ENCODE data around the gene CELSR1.
A peak's percentile ranks its signal among the peaks of the same experiment; 100 is the strongest.

Gene CELSR1

DNA sequence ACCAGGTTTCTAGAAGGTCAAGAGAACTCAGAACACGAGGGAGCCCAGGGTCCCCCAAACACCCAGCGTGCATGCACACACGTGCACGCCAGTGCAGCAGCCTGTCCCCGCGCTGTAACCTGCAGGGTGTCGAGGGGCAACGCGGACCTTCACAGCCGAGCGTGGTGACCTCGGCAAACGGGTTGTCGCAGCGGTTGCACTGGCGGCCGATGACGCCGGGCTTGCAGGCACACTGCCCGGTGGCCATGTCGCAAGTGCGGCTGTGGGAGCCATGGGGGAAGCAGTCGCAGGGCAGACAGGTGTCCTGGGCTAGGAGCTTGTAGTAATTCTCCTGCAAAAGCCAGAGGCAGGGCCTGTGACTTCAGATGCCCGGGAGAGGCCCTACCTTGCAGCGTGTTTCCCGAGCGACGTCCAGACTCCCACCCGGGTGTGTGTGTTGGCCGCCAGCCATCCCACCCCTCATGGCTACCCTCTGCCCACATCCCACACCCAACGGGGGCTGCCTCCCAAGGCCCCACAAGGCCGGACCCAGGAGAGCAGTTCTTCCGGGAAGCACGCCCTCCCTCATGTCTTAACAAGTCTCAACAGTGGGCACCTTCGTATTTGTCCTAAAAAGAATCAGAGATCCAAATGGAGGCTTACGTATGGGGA is 145.8 kb downstream of the CELSR1 start:
- DNase-seq: no peak

- DNase-seq: peak; percentile 43
These were observed 146.6 kb downstream of the CELSR1 start for GRCh38 chr22:46390652-46391301.

GRCh38 chr22:46390105-46390651 is 147.2 kb downstream of the CELSR1 start:
- no peak for DNase-seq

- no peak for DNase-seq
These were observed 148.3 kb downstream of the CELSR1 start for GRCh38 chr22:46389081-46389480.

- DNase-seq: no peak
These were observed 148.8 kb downstream of the CELSR1 start for GRCh38 chr22:46388647-46389046.

DNA sequence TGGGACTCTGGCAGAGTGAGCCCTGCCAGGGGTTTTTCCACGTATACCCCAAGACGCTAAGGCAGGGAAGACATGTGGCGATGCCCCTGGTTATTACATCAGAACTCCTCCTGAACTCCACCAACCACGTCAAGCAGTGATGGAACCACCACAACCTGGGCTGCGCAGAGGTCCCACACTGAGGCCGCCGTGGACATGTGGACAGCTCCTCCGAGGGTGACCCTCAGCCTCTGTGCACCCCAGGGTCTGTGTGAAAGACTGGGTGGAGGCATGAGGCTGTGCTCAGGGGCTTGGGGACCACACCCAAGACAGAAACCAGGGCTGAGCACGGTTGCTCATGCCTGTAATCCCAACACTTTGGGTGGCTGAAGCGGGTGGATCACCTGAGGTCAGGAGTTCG is 149.7 kb downstream of the CELSR1 start:
- DNase-seq: no peak

GRCh38 chr22:46386312-46386711 is 151.1 kb downstream of the CELSR1 start:
- DNase-seq: no peak

DNA sequence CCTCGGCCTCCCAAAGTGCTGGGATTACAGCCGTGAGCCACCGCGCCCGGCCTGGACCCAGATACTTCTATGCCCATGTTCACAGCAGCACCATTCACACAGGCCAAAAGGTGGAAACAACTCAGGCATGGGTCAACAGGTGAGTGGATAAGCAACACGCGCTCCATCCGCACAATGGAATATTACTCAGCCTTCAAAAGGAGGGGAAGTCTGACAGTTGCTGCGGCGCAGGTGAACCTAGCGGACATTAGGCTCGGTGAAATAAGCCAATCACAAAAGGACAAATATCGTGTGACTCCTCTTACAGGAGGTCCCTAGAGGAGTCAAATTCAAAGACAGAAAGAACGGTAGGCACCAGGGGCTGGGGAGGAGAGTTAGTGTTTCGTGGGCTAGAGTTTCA is 154.9 kb downstream of the CELSR1 start:
- DNase-seq: no peak

GRCh38 chr22:46381731-46382130 is 155.7 kb downstream of the CELSR1 start:
- no peak for DNase-seq

DNA sequence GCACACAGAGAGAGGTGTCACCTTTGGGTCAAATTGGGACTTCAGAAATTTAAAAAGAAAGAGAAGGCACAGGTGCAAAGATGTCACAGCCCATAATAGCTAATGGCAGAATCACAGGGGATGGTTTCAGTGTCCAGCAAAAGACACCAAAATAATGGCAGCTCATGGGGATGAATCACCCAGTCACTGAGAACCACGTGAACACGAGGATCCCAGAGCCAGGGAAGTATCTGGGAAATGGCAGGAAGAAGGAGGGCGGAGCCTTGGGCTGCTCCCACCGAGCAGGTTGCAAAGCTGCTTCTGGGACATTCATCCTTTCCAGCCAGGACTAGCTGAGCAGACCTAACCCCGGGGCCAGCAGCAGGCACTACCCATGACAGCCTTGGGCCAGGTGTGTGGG is 156.3 kb downstream of the CELSR1 start:
- no peak for DNase-seq

GRCh38 chr22:46380581-46380980 is 156.8 kb downstream of the CELSR1 start:
- no peak for DNase-seq

GRCh38 chr22:46380069-46380468 is 157.4 kb downstream of the CELSR1 start:
- no peak for DNase-seq

GRCh38 chr22:46379066-46379930 is 158.1 kb downstream of the CELSR1 start:
- no peak for DNase-seq

DNA sequence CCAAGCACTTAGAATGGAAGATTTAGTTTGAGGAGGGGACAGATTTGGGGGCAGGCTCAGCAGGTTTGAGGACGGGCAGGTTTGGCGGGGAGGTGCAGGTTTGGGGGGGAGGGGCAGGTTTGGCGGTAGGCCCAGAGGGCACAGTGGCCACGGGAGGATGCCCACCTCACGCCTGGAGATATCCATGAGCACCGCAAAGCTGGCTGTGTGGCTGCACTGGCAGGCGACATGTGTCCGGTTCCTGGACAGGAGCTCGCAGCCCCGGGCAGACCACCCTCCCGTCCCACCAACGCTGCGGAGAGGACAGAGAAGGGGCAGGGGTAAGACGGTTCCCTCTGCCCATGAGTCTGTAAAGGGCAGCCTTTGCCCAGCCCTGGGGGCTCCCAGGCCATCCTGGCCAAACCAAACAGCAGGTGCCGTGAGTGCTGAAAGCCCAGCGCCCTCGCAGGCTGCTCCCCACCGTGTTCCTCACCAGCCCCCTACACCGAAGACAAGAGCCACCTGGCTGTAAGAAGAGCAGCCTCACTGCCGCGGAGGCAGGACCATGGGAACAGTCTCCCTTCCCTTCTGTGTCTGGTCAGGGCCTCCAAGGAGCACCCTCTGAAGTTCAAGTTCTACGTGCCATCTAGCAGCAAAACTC is 158.9 kb downstream of the CELSR1 start:
- no peak for DNase-seq

DNA sequence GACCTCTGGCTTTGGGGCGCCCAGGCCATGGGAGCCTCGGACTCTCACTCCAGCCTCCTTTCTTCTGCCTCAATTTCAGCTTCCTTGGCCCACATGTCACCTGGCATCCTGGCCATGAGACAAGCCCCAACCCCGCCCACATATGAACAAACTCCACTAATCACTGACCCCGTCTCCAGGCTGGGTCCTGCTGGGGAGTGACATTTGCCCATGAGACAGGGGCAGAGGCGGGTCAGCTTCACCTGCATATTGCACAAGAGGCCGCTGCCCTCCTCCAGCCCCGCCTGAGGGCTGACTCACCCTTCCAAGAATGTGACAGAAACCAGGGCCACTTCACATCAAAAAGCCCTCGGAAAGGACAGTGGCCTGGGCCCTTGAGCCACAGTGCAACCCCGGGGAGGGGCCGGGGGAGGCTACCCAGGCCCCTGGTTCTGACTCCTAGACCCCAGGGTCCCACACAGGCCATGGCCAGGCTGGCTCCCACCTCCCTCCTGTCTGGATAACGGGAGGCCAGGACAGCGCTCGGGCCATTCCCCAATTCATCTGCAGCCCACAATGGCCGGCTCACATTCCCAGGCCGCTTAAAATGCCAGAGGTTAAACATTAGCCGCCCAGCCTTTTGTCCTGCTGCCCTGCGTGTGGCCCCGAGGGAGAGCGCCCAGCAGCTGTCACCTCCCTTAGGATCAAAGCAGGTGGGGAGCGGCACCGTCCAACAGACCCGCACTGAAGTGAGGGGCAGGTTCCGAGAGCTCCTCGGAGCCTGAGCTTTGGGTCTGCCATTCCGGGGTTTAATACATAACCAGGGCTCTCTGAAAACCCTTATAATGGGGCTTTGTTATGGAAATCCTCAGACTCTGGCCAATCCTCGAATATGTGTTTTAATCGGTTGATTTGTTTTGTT is 159.6 kb downstream of the CELSR1 start:
- DNase-seq: no peak

DNA sequence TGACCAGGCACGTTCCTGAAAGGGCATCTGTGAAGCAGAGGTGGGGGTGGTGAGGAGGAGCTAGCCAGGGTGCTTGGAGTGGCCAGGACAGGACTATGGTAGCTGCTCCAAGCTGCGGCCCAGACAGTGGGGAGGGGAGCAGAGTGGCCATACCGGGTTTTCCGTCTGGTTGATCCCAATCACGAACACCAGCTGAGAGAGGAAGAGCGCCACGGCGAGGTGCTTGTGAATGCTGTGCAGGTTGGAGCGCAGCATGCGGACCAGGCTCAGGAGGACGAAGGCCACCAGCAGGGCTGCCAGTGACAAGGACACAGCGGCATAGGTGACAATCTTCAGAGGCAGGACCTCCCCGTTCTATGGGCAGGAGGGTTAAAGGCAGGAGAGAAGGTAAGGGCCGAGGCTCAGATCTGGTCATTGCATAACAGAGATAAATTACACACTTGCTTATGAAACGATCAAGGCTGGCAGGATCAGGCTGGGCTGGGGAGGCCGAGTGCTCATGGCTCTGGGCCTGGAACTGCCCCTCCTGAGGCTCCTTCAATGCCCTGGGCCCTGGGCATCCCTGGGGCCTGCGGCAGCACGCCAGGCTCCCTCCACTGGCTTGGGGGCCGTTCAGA is 160.4 kb downstream of the CELSR1 start:
- no peak for DNase-seq

GRCh38 chr22:46376111-46376510 is 161.3 kb downstream of the CELSR1 start:
- no peak for DNase-seq

DNA sequence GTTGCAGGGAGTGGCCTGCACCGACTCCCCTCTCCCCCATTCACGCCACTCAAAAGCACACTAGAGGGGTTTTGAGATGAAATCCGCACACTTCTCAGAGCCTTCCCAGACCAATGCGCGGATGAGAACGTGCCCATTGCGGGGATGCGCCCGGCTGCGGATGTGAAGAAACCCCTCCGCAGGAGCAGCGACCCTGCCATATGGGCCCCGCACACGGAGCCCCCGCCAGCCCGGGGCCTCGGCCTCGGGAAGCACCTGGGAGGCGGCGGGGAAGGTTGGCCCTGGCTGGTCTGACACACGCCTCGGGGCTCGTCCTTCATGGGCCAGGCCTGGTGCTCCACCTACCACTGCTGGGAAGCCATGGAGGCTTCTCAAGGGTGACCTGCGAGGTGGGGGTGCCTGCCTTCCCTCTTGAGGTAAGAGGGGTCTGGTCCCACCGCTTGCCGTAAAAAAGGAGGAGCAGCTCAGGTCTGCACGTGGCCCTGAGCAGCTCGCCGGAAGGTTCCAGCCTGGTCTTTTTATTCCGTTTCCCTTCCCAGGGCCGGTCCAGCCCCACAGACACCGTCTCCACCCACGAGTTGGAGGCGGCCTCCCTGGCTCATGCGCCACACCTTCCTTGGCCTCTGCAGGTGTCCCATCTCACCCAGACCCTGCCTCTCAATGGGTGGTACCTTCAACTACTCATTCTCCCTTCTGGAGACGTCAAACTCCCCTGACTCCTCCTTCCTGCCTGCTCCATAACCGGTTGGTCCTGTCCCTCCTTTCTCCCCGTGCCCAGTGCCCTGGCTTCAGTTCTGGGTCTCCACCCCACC is 162.6 kb downstream of the CELSR1 start:
- no peak for DNase-seq

- no peak for DNase-seq
These were observed 163.3 kb downstream of the CELSR1 start for GRCh38 chr22:46373921-46374662.

DNA sequence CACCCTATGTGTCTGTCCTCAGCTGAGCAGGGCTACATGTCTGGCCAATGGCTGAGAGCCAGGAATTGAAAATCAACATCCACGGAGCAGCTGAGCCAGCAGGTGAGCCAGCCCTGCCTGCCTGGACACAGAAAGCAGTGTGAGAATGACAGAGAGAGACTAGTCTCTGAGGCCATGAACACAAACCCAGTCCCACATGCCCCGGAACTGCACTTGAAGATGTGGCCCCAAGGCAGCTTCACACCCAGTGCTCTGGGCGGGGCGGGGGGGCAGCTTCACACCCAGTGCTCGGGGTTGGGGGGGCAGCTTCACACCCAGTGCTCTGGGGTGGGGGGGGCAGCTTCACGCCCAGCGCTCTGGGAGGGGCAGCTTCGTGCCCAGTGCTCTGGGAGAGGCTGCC is 164.3 kb downstream of the CELSR1 start:
- DNase-seq: peak; percentile 50

Measured in DMS153 (cell line).